OCI-LY7 (cell line): ENCODE results near the gene LINS1.

ENCODE experiments used
- EZH2phosphoT487 ChIP-seq: fragments of 200-600 bp; sonication (generic); IDR thresholded peaks from 2 replicates; pipeline ENCODE4 v1.6.1; 2018; ENCODE audit warnings: low read depth, borderline replicate concordance, mild to moderate bottlenecking, mixed run types, antibody characterized with exemption, low read length, moderate library complexity, mixed read lengths
- TF ChIP-seq, protein P1 (sequence below): fragments of 200-600 bp; sonication (generic); conservative IDR thresholded peaks from 2 replicates; pipeline ENCODE4 v1.5.1; 2014; ENCODE audit warnings: mild to moderate bottlenecking, antibody characterized with exemption, low read length, moderate library complexity, mixed read lengths

DNA sequence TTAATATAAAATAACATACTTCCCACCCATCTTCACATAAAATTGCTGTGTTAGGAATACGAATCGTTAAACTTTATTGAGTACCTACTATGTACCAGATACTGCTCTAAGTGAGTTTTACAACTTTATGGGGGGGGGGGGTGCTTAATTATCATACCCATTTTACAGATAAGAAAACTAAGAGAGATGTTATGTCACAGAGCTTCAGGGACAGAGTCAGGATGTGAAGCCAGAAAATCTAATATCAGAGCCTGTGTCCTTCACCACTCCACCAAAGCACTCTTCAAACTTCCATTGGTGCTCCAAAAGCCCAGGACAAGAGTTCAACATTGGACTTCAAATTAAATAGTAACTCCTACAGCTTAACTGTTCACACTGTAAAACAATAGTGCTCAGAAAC is 8.6 kb downstream of the LINS1 start:
- TF ChIP-seq, protein P1, sequence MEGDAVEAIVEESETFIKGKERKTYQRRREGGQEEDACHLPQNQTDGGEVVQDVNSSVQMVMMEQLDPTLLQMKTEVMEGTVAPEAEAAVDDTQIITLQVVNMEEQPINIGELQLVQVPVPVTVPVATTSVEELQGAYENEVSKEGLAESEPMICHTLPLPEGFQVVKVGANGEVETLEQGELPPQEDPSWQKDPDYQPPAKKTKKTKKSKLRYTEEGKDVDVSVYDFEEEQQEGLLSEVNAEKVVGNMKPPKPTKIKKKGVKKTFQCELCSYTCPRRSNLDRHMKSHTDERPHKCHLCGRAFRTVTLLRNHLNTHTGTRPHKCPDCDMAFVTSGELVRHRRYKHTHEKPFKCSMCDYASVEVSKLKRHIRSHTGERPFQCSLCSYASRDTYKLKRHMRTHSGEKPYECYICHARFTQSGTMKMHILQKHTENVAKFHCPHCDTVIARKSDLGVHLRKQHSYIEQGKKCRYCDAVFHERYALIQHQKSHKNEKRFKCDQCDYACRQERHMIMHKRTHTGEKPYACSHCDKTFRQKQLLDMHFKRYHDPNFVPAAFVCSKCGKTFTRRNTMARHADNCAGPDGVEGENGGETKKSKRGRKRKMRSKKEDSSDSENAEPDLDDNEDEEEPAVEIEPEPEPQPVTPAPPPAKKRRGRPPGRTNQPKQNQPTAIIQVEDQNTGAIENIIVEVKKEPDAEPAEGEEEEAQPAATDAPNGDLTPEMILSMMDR = no peak
- no peak for TF ChIP-seq EZH2phosphoT487
